PC-3 (cell line): ENCODE measurements around the gene PRLH. TPM values are rescaled to one million over a fixed set of nuclear protein-coding genes. Genes with fewer than 3 reads are reported as not detected.

Experiments
- ATAC-seq: fragments of 200-7000 bp; cut with Tn5 transposase; 2 replicates; pipeline ENCODE4 v1.9.1; 2020; ENCODE audit warnings: mild to moderate bottlenecking, moderate library complexity
- BruUV-seq: library from RNA; stranded (reverse); fragments of 400-500 nt; replicated peaks from 2 replicates; lab custom pipeline; 2021; lab: Mats Ljungman, UMichigan
- CTCF ChIA-PET: fragments of 300-600 bp; sonication (Branson Sonifier 250); formaldehyde crosslinking; loops from one replicate; lab custom pipeline; 2022; ENCODE audit warnings: antibody characterized with exemption; lab: Charles Lee
- POLR2A ChIA-PET: fragments of 300-600 bp; sonication (Branson Sonifier 250); formaldehyde crosslinking; loops from one replicate; lab custom pipeline; 2022; ENCODE audit warnings: antibody characterized with exemption; ENCODE audit not compliant: unreplicated experiment; lab: Charles Lee
- DNase-seq: peaks from one replicate; pipeline ENCODE4 v3.0.0-alpha.2; 2015
- H2AFZ ChIP-seq: fragments of 300-600 bp; sonication (generic); 2 replicates; pipeline ENCODE4 v1.6.0; 2016; ENCODE audit warnings: antibody characterized with exemption, low read length
- H3F3A ChIP-seq: fragments of 300-600 bp; sonication (generic); one replicate; pipeline ENCODE4 v1.6.0; 2017; ENCODE audit warnings: antibody characterized with exemption, low read length, control low read depth, mild to moderate bottlenecking; ENCODE audit not compliant: unreplicated experiment
- H3K27ac ChIP-seq: fragments of 300-600 bp; sonication (generic); 2 replicates; pipeline ENCODE4 v1.5.1; 2016; ENCODE audit warnings: mild to moderate bottlenecking, low read length
- H3K27me3 ChIP-seq: fragments of 300-600 bp; sonication (generic); 2 replicates; pipeline ENCODE4 v1.6.1; 2016; ENCODE audit warnings: low read length, mixed read lengths
- H3K36me3 ChIP-seq: fragments of 300-600 bp; sonication (generic); 2 replicates; pipeline ENCODE4 v1.6.1; 2016; ENCODE audit warnings: low read depth, mixed run types, low read length, mixed read lengths
- H3K4me1 ChIP-seq: fragments of 300-600 bp; sonication (generic); 2 replicates; pipeline ENCODE4 v1.5.1; 2016; ENCODE audit warnings: low read length; ENCODE audit not compliant: insufficient read depth
- H3K4me2 ChIP-seq: fragments of 300-600 bp; sonication (generic); 2 replicates; pipeline ENCODE4 v1.6.0; 2016; ENCODE audit warnings: low read length
- H3K4me3 ChIP-seq: fragments of 300-600 bp; sonication (generic); 2 replicates; pipeline ENCODE4 v1.5.1; 2016; ENCODE audit warnings: mild to moderate bottlenecking, low read length, mixed read lengths
- H3K79me2 ChIP-seq: fragments of 300-600 bp; sonication (generic); 2 replicates; pipeline ENCODE4 v1.6.1; 2017; ENCODE audit warnings: low read length, mixed read lengths
- H3K9ac ChIP-seq: fragments of 300-600 bp; sonication (generic); 2 replicates; pipeline ENCODE4 v1.6.0; 2016; ENCODE audit warnings: mild to moderate bottlenecking, low read length
- H3K9me2 ChIP-seq: fragments of 300-600 bp; sonication (generic); replicated peaks from 2 replicates; pipeline ENCODE4 v1.6.1; 2016; ENCODE audit warnings: mixed run types, low read length, mixed read lengths
- H3K9me3 ChIP-seq: fragments of 300-600 bp; sonication (generic); 2 replicates; pipeline ENCODE4 v1.6.1; 2016; ENCODE audit warnings: low read length, mixed read lengths
- H4K20me1 ChIP-seq: fragments of 300-600 bp; sonication (generic); 2 replicates; pipeline ENCODE4 v1.6.1; 2016; ENCODE audit warnings: low read length, mixed read lengths
- CTCF ChIP-seq: fragments of 300-600 bp; sonication (generic); conservative IDR thresholded peaks from 2 replicates; pipeline ENCODE4 v1.5.1; 2017; ENCODE audit warnings: antibody characterized with exemption, low read depth, mild to moderate bottlenecking, low read length
- EZH2 ChIP-seq: fragments of 300-600 bp; sonication (generic); IDR thresholded peaks from one replicate; pipeline ENCODE4 v1.6.1; 2017; ENCODE audit warnings: antibody characterized with exemption, mild to moderate bottlenecking, low read length; ENCODE audit not compliant: unreplicated experiment
- EZH2phosphoT487 ChIP-seq: fragments of 300-600 bp; sonication (generic); IDR thresholded peaks from 2 replicates; pipeline ENCODE4 v1.6.1; 2018; ENCODE audit warnings: mild to moderate bottlenecking, antibody characterized with exemption, low read length, borderline replicate concordance
- intact Hi-C: fragments of 100-400 bp; cut with micrococcal nuclease; formaldehyde crosslinking; loops from 2 replicates; pipeline ENCODE4 v1.9.0; 2023
- total RNA-seq: library from RNA; depleted of rRNA; stranded (reverse); fragments of >200 nt; gene quantifications from 2 replicates; pipeline ENCODE4 v1.2.3, GENCODE V29; 2014

Gene PRLH
- total RNA-seq, 1 experiment from 2014 or later: not detected

- 0 out of 2 replicates have a peak, but pooled peaks cover 4% of the 10 kb centered on the region for H4K20me1 ChIP-seq
- peaks cover 85% of the 10 kb centered on the region for H3K36me3 ChIP-seq
- TF ChIP-seq CTCF (no peak), EZH2phosphoT487 (no peak), EZH2 (no peak)
- no peaks in the 10 kb centered on the region for H3K4me1 ChIP-seq
- H3K79me2 ChIP-seq: no peaks in the 10 kb centered on the region
- H3K4me3 ChIP-seq: no peak overlapping the region
- no peak overlapping the region for H3K9ac ChIP-seq
- no peak overlapping the region for H3K27ac ChIP-seq
- no peak for ATAC-seq
- no peaks in the 10 kb centered on the region for H3K27me3 ChIP-seq
- POLR2A ChIA-PET: no interaction called here
- H2AFZ ChIP-seq: no peak overlapping the region
- BruUV-seq: no TSS peak
- H3K9me2 ChIP-seq: no peaks in the 10 kb centered on the region
- no peak overlapping the region for H3K4me2 ChIP-seq
- CTCF ChIA-PET: no interaction called here
- intact Hi-C loops: no loop called here
- peaks cover 3% of the 10 kb centered on the region for H3F3A ChIP-seq
- no peaks in the 10 kb centered on the region for H3K9me3 ChIP-seq
- no peak for DNase-seq
Observed at GRCh38 chr2:237529452-237530402, 36.6 kb upstream of the PRLH start.

DNA sequence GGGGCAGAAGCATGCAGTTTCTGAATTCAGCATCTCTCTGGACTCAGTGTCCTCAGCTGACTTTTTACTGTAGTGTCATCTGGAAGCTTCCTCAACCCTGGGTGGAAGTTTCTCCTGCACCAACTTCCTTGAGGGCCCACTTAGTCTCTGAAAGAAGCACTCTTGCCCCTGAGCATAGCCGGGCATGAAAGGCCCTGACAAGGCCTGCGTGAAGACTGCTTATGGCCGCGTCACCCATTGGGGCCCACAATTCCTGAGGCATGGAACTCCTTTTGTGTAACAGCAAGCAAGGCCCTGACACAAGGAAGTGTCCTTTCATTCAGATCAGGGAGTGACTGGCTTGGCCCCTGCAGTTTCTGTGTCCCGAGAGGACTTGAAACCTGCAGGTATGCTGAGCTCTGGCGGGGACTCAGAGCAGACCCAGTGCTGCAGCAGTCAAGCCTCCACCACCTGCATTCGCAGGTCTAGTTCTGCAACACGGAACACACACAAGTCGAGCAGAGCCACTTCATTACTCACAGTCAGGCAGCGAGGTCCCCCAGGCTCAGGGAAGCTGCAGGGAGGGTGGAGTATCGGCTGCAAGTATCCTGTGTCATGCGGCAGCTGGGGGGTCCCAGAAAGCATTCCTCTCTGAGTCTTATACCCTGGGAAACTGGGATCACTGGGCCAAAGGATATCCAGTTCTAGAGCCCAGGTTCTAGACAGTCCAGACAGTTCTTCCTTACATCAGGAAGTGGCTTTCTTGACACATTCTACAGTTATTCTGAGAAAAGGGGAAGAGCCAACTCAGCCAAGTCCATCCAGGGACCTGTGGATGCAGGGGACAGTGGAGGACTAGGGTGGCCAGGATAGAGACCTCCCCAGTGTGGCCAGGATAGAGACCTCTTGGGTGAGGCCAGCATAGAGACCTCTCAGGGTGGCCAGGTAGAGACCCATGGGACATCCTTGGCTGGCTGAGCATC, 35.6 kb upstream of the PRLH start:
- Histone ChIP-seq H3K9me3 (no peaks in the 10 kb centered on the region), H3K36me3 (peaks cover 86% of the 10 kb centered on the region), H3K79me2 (no peaks in the 10 kb centered on the region), H3K4me2 (no peak overlapping the region), H3K4me3 (no peak overlapping the region), H4K20me1 (0 out of 2 replicates have a peak, but pooled peaks cover 4% of the 10 kb centered on the region), H3K9ac (no peak overlapping the region), H3K9me2 (no peaks in the 10 kb centered on the region), H2AFZ (no peak overlapping the region), H3K4me1 (no peaks in the 10 kb centered on the region), H3K27ac (no peak overlapping the region), H3K27me3 (no peaks in the 10 kb centered on the region), H3F3A (peaks cover 3% of the 10 kb centered on the region)
- CTCF ChIA-PET: no interaction called here
- ATAC-seq (no peak), DNase-seq (no peak)
- TF ChIP-seq EZH2 (no peak), CTCF (no peak)
- POLR2A ChIA-PET: no interaction called here
- BruUV-seq: no TSS peak
- intact Hi-C loops: no loop called here
